Fibroblast of skin of left biceps (primary cell): Measurements from ENCODE around the gene SPATA21.
"Not testable (repeated sequence)": the region's sequence is repeated elsewhere in the genome, so short reads cannot be mapped to it uniquely, and the experiment has no call there.

Source experiments
- DNase-seq, 2 experiments: peaks; one replicate each; pipeline ENCODE4 v3.0.0-alpha.2; 2013; ENCODE audit warnings: low read depth in 2 of 2

The SPATA21 gene, protein sequence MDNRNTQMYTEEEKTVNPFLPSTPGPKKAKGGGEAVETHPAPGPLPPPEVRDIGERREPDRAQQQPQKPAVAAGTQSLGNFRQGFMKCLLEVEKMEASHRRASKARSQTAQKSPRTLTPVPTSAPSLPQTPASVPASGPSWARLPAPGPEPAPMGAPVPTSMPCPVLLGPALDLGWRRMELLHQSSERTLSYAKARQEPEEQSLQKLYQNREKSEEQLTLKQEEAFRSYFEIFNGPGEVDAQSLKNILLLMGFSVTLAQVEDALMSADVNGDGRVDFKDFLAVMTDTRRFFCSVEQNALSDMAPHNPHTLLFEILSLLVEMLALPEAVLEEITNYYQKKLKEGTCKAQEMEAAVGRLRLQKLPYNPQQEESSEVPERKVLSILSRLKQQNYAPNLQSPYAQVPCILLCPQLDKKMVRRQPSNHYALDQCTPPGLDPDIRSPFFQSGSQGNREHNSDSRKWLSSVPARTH

GRCh38 chr1:16436946-16437474 lies at the start of gene SPATA21:
Gene SPATA21, minus strand, starts transcription at chr1:16437424. Its CDS starts 6,053 bp downstream, at chr1:16431371.
- DNase-seq, result no peak

DNA sequence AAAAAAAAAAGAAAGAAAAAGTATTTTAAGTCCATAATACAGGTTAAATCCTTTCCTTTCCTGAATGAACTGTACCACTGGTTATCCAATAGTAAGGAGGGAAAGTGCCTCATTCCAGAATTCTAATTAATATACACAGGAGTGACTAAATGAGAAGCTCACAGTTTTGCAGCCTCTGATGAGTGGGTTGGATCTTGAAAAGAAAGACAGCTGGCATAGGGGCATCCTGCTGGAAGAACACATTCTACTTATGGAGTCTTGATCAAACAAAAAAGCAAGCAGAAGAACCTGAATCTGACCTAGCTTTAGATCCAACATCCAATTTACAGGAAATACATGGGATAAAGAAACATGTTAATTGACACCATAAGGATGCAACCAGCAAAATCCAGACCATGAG lies 49.8 kb upstream of the SPATA21 start:
- not testable (repeated sequence) for DNase-seq

DNA sequence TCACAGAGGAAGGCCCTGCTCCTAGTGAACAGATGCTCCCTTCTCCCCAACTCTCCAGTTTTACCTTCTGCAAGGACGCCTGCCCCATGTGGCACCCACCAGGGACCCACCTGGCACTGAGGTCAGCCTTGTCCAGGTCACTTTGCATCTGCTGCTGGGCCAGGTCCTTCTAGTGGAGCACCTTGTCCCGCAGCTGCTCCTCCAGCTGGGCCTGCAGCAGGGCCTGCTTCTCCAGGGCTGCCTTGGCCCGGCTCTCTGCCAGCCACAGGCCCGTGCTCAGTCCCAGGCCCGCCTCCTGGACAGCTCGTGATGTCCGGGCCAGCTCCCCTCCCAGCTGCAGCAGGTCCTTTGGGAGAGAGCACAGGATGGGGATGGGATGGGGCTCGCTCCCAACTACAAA lies 49.1 kb upstream of the SPATA21 start:
- DNase-seq, result not testable (repeated sequence)

DNA sequence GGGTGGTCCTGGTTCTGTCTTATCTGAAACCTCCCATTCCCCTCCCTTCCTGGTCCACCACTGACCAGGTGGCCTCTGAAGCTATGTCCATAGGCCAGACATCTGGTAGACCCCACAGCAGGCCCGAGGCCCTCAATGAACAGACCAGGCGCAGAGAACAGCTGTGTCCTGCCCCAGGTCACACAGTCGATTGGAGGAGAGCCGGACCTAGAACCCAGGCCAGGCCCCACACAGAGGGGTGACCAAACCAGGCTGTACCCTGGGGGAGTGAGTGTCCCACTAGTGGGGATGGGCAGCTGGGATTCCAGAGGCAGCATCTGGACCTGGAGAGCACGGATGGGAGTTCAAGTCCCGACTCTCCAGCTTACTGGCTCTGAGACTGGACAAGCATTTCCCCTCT lies 47.7 kb upstream of the SPATA21 start:
- no peak for DNase-seq

DNA sequence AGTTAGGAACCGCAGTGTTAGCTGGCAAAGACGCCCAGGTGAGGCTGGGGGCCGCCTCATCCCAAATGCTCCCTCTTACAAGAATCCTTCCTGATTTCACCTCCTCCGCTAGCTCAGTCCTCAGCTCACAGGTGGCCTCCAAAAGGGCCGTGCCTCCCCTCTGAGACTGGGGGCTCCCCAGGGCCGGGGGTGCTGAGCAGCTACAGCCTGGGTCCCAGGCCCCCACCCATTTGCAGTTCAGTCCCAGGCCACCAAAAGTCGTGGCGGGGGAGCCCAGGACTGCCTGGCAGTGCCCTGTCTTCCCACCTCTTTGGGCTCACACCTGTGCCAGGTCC lies 47.2 kb upstream of the SPATA21 start:
- no peak for DNase-seq

- not testable (repeated sequence) for DNase-seq
These were observed 46.6 kb upstream of the SPATA21 start for GRCh38 chr1:16483639-16484500.

GRCh38 chr1:16483146-16483545 lies 45.9 kb upstream of the SPATA21 start:
- not testable (repeated sequence) for DNase-seq

- no peak for DNase-seq
These were observed 40.9 kb upstream of the SPATA21 start for GRCh38 chr1:16478091-16478490.

DNA sequence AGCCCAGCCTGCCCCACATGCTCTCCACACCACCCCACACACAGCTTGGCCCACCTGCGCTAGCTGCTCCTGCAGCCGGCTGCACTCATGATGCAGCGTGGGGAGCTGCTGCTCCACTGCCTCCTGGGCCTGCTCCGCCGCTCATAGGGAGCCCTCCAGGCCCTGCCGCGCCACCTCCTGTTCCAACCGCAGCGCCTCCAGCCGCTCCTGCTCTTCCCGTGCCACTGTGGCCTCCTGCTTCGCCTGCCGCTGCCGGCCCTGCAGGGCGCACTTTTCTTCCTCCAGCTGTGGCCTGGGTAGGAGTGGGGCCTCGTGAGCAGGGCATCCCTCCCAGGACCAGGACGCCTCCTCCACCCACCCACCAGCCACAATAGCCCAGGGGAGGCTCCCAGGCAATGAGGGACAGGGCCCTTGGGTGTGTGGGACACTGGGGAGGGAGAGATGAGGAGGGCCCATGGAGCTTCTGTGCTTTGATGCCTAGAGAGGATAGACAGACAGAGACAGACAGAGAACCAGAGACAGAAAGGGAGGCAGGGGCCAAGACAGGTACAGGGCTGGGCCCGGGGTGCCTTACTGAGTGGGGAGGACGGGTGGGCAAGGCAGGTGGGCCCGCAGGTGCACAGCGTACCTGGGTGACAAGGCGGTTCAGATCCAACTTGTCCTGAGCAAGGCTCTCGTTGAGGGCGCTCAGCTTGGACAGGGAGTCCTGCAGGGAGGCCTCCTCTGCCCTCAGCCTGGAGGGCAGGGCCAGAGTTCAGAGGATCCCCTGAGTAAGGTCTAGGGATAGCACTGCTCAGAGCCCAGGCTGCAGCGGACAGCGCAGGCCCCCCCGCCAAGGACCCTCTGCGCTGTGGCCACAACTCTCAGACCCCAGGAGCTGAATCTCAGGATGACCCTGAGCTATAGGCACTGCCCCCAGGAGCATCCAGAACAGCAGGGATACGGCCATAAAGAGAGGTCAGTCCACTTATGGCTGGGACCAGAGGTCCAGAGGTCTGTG lies 38.8 kb upstream of the SPATA21 start:
- DNase-seq, result not testable (repeated sequence)

DNA sequence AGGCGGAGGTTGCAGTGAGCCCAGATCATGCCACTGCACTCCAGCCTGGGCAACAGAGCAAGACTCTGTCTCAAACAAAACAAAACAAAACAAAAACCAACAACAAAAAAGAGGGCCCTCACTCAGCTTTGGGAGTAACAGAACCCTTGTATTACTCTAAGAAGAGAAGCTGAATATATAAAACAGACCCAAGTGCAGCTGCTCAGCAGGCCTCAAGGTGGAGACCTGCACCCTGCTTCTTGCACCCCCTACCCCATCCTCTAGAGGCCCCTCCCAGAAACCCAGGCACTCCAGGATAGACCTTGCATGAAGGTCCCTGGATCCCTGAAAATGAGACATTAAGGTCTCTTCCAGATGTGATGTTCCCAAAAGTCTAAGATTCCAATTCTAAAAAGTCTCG lies 37.7 kb upstream of the SPATA21 start:
- DNase-seq, result not testable (repeated sequence)

GRCh38 chr1:16474166-16474800 lies 37.1 kb upstream of the SPATA21 start:
- DNase-seq, result no peak

GRCh38 chr1:16468558-16468957 lies 31.3 kb upstream of the SPATA21 start:
- no peak for DNase-seq

- no peak for DNase-seq
These were observed 27.8 kb upstream of the SPATA21 start for GRCh38 chr1:16464917-16465625.

DNA sequence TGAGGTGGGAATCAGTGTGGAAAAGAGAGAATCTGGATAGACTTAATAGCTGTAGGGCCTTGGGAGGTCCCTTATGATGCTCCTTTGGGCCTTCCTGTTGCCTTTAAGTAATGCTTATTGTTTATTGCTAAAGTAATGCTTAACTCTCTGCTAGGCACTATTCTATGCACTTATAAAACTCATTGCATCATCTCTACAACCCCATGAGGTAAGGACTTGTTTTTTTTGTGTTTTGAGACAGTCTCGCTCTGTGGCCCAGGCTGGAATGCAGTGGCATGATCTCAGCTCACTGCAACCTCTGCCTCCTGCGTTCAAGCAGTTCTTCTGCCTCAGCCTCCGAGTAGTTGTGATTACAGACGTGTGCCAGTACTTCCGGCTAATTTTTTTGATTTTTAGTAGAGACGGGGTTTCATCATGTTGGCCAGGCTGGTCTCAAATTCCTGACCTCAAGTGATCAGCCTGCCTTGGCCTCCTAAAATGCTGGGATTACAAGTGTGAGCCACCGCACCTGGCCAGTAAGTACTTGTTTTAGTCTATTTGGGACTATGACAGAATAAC lies 25.6 kb upstream of the SPATA21 start:
- DNase-seq, result no peak

DNA sequence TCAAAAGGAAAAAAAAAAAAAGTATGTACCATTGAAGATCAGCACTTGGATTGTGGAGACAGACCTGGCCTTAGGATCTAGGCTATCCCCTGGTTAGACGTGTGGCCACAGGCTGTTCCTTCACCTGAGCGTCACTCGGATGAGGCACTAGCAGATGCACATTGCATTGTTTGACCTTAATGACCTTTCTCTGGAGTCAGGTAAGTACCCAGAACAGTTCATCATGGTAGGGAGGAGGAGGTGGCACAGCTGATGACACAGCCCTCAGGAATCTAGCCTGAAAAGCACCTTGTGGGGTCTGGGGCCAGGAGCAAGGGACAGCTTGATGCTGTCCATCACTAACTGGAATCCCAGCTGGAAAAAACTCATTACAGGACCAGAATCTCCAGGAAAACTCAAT lies 24.5 kb upstream of the SPATA21 start:
- no peak for DNase-seq

- DNase-seq, result no peak
These were observed 22.2 kb upstream of the SPATA21 start for GRCh38 chr1:16459352-16459925.

DNA sequence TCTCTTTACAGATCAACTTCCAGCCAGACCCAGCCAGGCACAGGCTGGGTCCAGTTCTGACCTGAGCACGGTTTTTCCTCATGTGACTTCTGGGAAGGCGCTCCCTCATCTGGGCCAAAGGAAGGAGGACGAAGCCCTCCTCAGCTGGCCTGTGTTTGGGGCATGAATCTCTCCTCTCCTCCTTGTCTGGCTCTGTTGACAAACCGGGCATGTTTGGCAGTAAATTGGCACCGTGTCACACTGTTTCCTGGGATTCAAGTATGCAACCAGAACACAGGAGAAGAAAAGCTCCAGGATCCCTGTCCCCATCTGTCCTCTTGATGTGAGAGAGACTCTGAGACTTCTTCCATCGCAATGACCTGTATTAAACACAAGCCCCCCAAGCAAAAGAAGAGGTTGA lies 21.6 kb upstream of the SPATA21 start:
- no peak for DNase-seq

- not testable (repeated sequence) for DNase-seq
These were observed 18.9 kb upstream of the SPATA21 start for GRCh38 chr1:16456151-16456550.

DNA sequence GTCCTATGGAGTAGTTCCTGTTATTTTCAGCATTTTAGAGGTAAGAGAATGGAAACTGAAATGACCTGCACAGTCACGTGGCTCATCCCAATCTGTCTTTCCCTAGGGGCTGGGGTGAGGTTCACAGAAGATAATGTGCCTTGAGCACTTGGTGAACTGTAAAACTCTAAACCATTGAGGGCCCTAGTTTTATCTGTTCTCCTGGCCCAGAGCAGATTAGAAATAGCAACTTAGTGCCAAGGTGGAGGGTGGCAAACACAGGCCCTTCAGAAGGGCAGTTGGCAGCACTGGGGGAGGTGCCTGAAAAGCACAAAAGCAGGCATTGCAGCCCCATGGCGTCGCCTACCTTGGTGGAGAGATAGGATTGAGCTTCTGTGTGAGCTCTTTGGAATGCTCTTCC lies 17.7 kb upstream of the SPATA21 start:
- not testable (repeated sequence) for DNase-seq
